ENCODE data around the gene LEKR1. TPM values are rescaled to one million over a fixed set of nuclear protein-coding genes. Genes with fewer than 3 reads are reported as not detected.

The LEKR1 gene
- total and polyA plus RNA-seq, 2 of the 13 experiments (the other 11 are each of a cell fraction or from before 2014, with no cell fraction given): 0.49 to 1.5 TPM

DNA sequence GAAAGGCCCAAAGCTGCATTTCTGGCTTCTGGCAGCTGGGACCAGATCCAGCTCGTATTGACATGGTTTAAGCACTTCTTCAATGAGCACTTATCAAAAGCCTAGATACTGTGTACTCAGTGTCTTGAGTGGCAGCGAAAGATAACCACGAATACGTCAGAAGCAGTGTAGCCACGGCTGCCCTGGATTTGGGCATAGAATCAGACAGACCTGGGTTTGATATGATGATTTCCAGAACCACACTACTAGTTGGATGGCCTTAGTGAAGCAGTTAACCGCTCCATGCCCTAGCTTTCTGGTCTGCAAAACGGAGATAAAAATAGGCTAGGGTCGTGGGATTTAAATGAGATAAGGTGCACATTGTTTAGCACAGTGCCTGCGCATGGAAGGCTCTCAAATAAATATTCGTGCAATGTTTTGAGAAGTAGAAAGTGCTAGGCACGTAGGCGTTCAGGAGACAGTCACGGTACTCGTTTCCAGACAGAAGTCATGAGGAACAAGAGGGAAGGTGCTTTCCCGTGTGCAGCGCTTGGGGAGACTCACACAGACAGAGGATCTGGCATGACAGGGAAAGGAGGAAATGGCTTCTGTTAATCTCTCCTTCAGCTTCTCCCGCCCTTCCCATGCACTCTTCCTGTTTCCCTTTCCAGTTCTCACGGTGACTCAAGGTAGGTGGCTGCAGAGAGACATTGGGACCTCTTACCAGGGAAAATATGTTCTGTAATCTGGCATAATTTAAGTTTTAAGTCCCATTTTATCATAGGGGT lies 263.5 kb downstream of the LEKR1 start:
- no peaks in the 10 kb centered on the region for H3K9me3 ChIP-seq (ENCODE audit: low read length)
- H3K27ac ChIP-seq (ENCODE audit: extremely low read length, insufficient read depth, low read length): peak overlapping the region; percentile 96
- peak overlapping the region; percentile 85 for H3K9ac ChIP-seq (ENCODE audit: insufficient read depth, low read depth, low read length)
- WGBS (ENCODE audit: low lambda C conversion rate): 87% methylated on average over 18 of the region's 18 CpGs
- DNase-seq (ENCODE audit: low spot score) (no peak), ATAC-seq (no peak), FAIRE-seq (peak; percentile 23)
- peak overlapping the region in 1 of 3 experiments; percentile 67; a peak in 2 of 6 replicates for H3K4me3 ChIP-seq (replicated peaks in 1 of 3; ENCODE audit: insufficient read depth in 1 of 3, low read depth in 2 of 3, low read length in 3 of 3)
- peaks cover 49% of the 10 kb centered on the region for H3K4me1 ChIP-seq (ENCODE audit: insufficient read depth, low read length)
- peak overlapping the region; percentile 81 for H2AFZ ChIP-seq (ENCODE audit: low read length)
- H3K79me2 ChIP-seq (ENCODE audit: insufficient read depth, low read length): no peaks in the 10 kb centered on the region
- peak overlapping the region; percentile 92 for H3K4me2 ChIP-seq (ENCODE audit: low read depth, low read length)
- no peaks in the 10 kb centered on the region for H3K27me3 ChIP-seq (ENCODE audit: control insufficient read depth in 1 of 2, insufficient read depth in 2 of 2, low read length in 2 of 2)
- intact Hi-C loops (cut with micrococcal nuclease; ENCODE audit: unreplicated experiment) (loop anchor here (2.0 to 10.0 kb wide), 4 partner anchors 31 to 552 kb away; partner anchors contain the start of gene TIPARP), in situ Hi-C loops (cut with HindIII; ENCODE audit: extremely low pct_ligation_motif_present, low pct_unique_long_range_greater_than_20kb) (loop anchor here (5.0 to 10.0 kb wide), 2 partner anchors 38 to 415 kb away; partner anchors contain the start of gene TIPARP)
- no peaks in the 10 kb centered on the region for H3K36me3 ChIP-seq (replicated peaks in 1 of 2; ENCODE audit: control insufficient read depth in 1 of 2, insufficient read depth in 2 of 2, low read length in 2 of 2)
- CTCF ChIA-PET (ENCODE audit: low intra/inter-chr PET ratio, low total read pairs): interaction anchor here (1.8 kb wide), 1 partner anchor 48 kb away, joined by 4 read pairs; no protein-coding TSS in a partner anchor
- no peaks in the 10 kb centered on the region for H4K20me1 ChIP-seq (ENCODE audit: insufficient read depth, low read length)
- POLR2A ChIA-PET: interaction anchor here (0.6 to 5.5 kb wide), 21 partner anchors 9 to 1284 kb away, joined by 3 to 204 read pairs (median 10); partner anchors contain the start of genes C3orf33, CCNL1, SSR3 and TIPARP
- BruUV-seq (replicated peaks): no TSS peak
- TF ChIP-seq MTF2 (CRISPR knock-in tag; IDR thresholded peaks at IDR 0.05; ENCODE audit: borderline replicate concordance): 0 out of 2 replicates have a peak, but pooled peaks have one; percentile 6
- no peak for TF ChIP-seq FOXA1 (IDR thresholded peaks at IDR 0.05)
- TF ChIP-seq FOXA1 (CRISPR knock-in tag; IDR thresholded peaks at IDR 0.05): peak; percentile 6; the same call in 1 of the 2 replicates
- TF ChIP-seq, protein P1, sequence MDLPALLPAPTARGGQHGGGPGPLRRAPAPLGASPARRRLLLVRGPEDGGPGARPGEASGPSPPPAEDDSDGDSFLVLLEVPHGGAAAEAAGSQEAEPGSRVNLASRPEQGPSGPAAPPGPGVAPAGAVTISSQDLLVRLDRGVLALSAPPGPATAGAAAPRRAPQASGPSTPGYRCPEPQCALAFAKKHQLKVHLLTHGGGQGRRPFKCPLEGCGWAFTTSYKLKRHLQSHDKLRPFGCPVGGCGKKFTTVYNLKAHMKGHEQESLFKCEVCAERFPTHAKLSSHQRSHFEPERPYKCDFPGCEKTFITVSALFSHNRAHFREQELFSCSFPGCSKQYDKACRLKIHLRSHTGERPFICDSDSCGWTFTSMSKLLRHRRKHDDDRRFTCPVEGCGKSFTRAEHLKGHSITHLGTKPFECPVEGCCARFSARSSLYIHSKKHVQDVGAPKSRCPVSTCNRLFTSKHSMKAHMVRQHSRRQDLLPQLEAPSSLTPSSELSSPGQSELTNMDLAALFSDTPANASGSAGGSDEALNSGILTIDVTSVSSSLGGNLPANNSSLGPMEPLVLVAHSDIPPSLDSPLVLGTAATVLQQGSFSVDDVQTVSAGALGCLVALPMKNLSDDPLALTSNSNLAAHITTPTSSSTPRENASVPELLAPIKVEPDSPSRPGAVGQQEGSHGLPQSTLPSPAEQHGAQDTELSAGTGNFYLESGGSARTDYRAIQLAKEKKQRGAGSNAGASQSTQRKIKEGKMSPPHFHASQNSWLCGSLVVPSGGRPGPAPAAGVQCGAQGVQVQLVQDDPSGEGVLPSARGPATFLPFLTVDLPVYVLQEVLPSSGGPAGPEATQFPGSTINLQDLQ (CRISPR knock-in tag; IDR thresholded peaks at IDR 0.05): 0 out of 2 replicates have a peak, but pooled peaks have one; percentile 23
- TF ChIP-seq, protein P2, sequence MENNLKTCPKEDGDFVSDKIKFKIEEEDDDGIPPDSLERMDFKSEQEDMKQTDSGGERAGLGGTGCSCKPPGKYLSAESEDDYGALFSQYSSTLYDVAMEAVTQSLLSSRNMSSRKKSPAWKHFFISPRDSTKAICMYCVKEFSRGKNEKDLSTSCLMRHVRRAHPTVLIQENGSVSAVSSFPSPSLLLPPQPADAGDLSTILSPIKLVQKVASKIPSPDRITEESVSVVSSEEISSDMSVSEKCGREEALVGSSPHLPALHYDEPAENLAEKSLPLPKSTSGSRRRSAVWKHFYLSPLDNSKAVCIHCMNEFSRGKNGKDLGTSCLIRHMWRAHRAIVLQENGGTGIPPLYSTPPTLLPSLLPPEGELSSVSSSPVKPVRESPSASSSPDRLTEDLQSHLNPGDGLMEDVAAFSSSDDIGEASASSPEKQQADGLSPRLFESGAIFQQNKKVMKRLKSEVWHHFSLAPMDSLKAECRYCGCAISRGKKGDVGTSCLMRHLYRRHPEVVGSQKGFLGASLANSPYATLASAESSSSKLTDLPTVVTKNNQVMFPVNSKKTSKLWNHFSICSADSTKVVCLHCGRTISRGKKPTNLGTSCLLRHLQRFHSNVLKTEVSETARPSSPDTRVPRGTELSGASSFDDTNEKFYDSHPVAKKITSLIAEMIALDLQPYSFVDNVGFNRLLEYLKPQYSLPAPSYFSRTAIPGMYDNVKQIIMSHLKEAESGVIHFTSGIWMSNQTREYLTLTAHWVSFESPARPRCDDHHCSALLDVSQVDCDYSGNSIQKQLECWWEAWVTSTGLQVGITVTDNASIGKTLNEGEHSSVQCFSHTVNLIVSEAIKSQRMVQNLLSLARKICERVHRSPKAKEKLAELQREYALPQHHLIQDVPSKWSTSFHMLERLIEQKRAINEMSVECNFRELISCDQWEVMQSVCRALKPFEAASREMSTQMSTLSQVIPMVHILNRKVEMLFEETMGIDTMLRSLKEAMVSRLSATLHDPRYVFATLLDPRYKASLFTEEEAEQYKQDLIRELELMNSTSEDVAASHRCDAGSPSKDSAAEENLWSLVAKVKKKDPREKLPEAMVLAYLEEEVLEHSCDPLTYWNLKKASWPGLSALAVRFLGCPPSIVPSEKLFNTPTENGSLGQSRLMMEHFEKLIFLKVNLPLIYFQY (CRISPR knock-in tag; IDR thresholded peaks at IDR 0.05; ENCODE audit: borderline replicate concordance): 0 out of 2 replicates have a peak, but pooled peaks have one; percentile 8
- 0 out of 2 replicates have a peak, but pooled peaks have one; percentile 6 for TF ChIP-seq ZFP36L1 (CRISPR knock-in tag; IDR thresholded peaks at IDR 0.05)
- TF ChIP-seq, protein P3, sequence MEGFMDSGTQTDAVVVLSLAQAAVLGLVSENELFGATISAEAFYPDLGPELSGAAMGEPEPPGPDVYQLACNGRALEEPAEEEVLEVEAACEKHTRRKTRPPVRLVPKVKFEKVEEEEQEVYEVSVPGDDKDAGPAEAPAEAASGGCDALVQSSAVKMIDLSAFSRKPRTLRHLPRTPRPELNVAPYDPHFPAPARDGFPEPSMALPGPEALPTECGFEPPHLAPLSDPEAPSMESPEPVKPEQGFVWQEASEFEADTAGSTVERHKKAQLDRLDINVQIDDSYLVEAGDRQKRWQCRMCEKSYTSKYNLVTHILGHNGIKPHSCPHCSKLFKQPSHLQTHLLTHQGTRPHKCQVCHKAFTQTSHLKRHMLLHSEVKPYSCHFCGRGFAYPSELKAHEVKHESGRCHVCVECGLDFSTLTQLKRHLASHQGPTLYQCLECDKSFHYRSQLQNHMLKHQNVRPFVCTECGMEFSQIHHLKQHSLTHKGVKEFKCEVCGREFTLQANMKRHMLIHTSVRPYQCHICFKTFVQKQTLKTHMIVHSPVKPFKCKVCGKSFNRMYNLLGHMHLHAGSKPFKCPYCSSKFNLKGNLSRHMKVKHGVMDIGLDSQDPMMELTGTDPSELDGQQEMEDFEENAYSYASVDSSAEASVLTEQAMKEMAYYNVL (CRISPR knock-in tag; IDR thresholded peaks at IDR 0.05; ENCODE audit: borderline replicate concordance): no peak
- no peak for TF ChIP-seq FOXC1 (CRISPR knock-in tag; IDR thresholded peaks at IDR 0.05; ENCODE audit: borderline replicate concordance)
- TF ChIP-seq, protein P4, sequence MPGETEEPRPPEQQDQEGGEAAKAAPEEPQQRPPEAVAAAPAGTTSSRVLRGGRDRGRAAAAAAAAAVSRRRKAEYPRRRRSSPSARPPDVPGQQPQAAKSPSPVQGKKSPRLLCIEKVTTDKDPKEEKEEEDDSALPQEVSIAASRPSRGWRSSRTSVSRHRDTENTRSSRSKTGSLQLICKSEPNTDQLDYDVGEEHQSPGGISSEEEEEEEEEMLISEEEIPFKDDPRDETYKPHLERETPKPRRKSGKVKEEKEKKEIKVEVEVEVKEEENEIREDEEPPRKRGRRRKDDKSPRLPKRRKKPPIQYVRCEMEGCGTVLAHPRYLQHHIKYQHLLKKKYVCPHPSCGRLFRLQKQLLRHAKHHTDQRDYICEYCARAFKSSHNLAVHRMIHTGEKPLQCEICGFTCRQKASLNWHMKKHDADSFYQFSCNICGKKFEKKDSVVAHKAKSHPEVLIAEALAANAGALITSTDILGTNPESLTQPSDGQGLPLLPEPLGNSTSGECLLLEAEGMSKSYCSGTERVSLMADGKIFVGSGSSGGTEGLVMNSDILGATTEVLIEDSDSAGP (CRISPR knock-in tag; IDR thresholded peaks at IDR 0.05; ENCODE audit: borderline replicate concordance): peak; percentile 5; the same call in 1 of the 2 replicates
- TF ChIP-seq MED13 (CRISPR knock-in tag; IDR thresholded peaks at IDR 0.05): no peak
- TF ChIP-seq FLYWCH1 (CRISPR knock-in tag; IDR thresholded peaks at IDR 0.05): no peak
